ENCODE results near the gene ZNF594. TPM values are rescaled to one million over a fixed set of nuclear protein-coding genes. Genes with fewer than 3 reads are reported as not detected.
A peak's percentile ranks its signal among the peaks of the same experiment; 100 is the strongest.
"Not testable (repeated sequence)": the region's sequence is repeated elsewhere in the genome, so short reads cannot be mapped to it uniquely, and the experiment has no call there.

Gene ZNF594
- total RNA-seq, 1 donor from 2014 or later: 10.4 TPM

- Mint-ChIP-seq H3K9me3 (ENCODE audit: unreplicated experiment) (no peaks in the 10 kb centered on the region), H3K4me1 (ENCODE audit: unreplicated experiment) (no peaks in the 10 kb centered on the region), H3K27me3 (ENCODE audit: unreplicated experiment) (peaks cover 9% of the 10 kb centered on the region)
Measured at GRCh38 chr17:5139458-5139732, 52.3 kb downstream of the ZNF594 start.

GRCh38 chr17:5138616-5139457 lies 52.8 kb downstream of the ZNF594 start:
- H3K4me1 Mint-ChIP-seq (ENCODE audit: unreplicated experiment): no peaks in the 10 kb centered on the region
- H3K4me3 Mint-ChIP-seq (ENCODE audit: unreplicated experiment): no peak overlapping the region
- DNase-seq (ENCODE audit: extremely low spot score, unreplicated experiment): no peak
- TF ChIP-seq CTCF (IDR thresholded peaks at IDR 0.05): no peak
- no peak overlapping the region for H3K27ac Mint-ChIP-seq (ENCODE audit: unreplicated experiment)
- H3K27me3 Mint-ChIP-seq (ENCODE audit: unreplicated experiment): peaks cover 7% of the 10 kb centered on the region
- no peaks in the 10 kb centered on the region for H3K36me3 Mint-ChIP-seq (ENCODE audit: unreplicated experiment)
- no peaks in the 10 kb centered on the region for H3K9me3 Mint-ChIP-seq (ENCODE audit: unreplicated experiment)

More at GRCh38 chr17:5139458-5139732, 52.3 kb downstream of the ZNF594 start:
- DNase-seq (ENCODE audit: extremely low spot score, unreplicated experiment): peak; percentile 76
- Mint-ChIP-seq H3K27ac (ENCODE audit: unreplicated experiment) (no peak overlapping the region), H3K4me3 (ENCODE audit: unreplicated experiment) (no peak overlapping the region), H3K36me3 (ENCODE audit: unreplicated experiment) (no peaks in the 10 kb centered on the region)
- TF ChIP-seq CTCF (IDR thresholded peaks at IDR 0.05): no peak

- not testable (repeated sequence) for H3K36me3 Mint-ChIP-seq (ENCODE audit: unreplicated experiment); H3K27ac Mint-ChIP-seq (ENCODE audit: unreplicated experiment)
Measured at GRCh38 chr17:5138198-5138544, 53.5 kb downstream of the ZNF594 start.

GRCh38 chr17:5137511-5138197 lies 54.0 kb downstream of the ZNF594 start:
- H3K4me1 Mint-ChIP-seq (ENCODE audit: unreplicated experiment); H3K27ac Mint-ChIP-seq (ENCODE audit: unreplicated experiment); H3K27me3 Mint-ChIP-seq (ENCODE audit: unreplicated experiment); H3K4me3 Mint-ChIP-seq (ENCODE audit: unreplicated experiment); H3K9me3 Mint-ChIP-seq (ENCODE audit: unreplicated experiment); H3K36me3 Mint-ChIP-seq (ENCODE audit: unreplicated experiment): not testable (repeated sequence)
- peak; percentile 69 for DNase-seq (ENCODE audit: extremely low spot score, unreplicated experiment)

More at GRCh38 chr17:5138198-5138544, 53.5 kb downstream of the ZNF594 start:
- H3K4me1 Mint-ChIP-seq (ENCODE audit: unreplicated experiment); H3K9me3 Mint-ChIP-seq (ENCODE audit: unreplicated experiment); H3K4me3 Mint-ChIP-seq (ENCODE audit: unreplicated experiment); H3K27me3 Mint-ChIP-seq (ENCODE audit: unreplicated experiment): not testable (repeated sequence)
- DNase-seq (ENCODE audit: extremely low spot score, unreplicated experiment): peak; percentile 76

GRCh38 chr17:5136580-5137412 lies 54.9 kb downstream of the ZNF594 start:
- H3K36me3 Mint-ChIP-seq (ENCODE audit: unreplicated experiment); H3K4me1 Mint-ChIP-seq (ENCODE audit: unreplicated experiment); H3K9me3 Mint-ChIP-seq (ENCODE audit: unreplicated experiment); H3K27ac Mint-ChIP-seq (ENCODE audit: unreplicated experiment); H3K4me3 Mint-ChIP-seq (ENCODE audit: unreplicated experiment); H3K27me3 Mint-ChIP-seq (ENCODE audit: unreplicated experiment): not testable (repeated sequence)
- DNase-seq (ENCODE audit: extremely low spot score, unreplicated experiment): peak; percentile 81

- H3K36me3 Mint-ChIP-seq (ENCODE audit: unreplicated experiment): no peaks in the 10 kb centered on the region
- H3K4me3 Mint-ChIP-seq (ENCODE audit: unreplicated experiment): no peak overlapping the region
- no peak overlapping the region for H3K27ac Mint-ChIP-seq (ENCODE audit: unreplicated experiment)
- H3K9me3 Mint-ChIP-seq (ENCODE audit: unreplicated experiment): no peaks in the 10 kb centered on the region
- no peak for TF ChIP-seq CTCF (IDR thresholded peaks at IDR 0.05)
- peaks cover 1% of the 10 kb centered on the region for H3K27me3 Mint-ChIP-seq (ENCODE audit: unreplicated experiment)
- DNase-seq (ENCODE audit: extremely low spot score, unreplicated experiment): peak; percentile 81
- H3K4me1 Mint-ChIP-seq (ENCODE audit: unreplicated experiment): no peaks in the 10 kb centered on the region
Measured at GRCh38 chr17:5135726-5136579, 55.7 kb downstream of the ZNF594 start.

- not testable (repeated sequence) for H3K27ac Mint-ChIP-seq (ENCODE audit: unreplicated experiment); H3K4me1 Mint-ChIP-seq (ENCODE audit: unreplicated experiment); H3K36me3 Mint-ChIP-seq (ENCODE audit: unreplicated experiment); H3K9me3 Mint-ChIP-seq (ENCODE audit: unreplicated experiment); H3K4me3 Mint-ChIP-seq (ENCODE audit: unreplicated experiment); H3K27me3 Mint-ChIP-seq (ENCODE audit: unreplicated experiment)
- peak; percentile 62 for DNase-seq (ENCODE audit: extremely low spot score, unreplicated experiment)
Measured at GRCh38 chr17:5135131-5135712, 56.4 kb downstream of the ZNF594 start.

- H3K4me3 Mint-ChIP-seq (ENCODE audit: unreplicated experiment); H3K9me3 Mint-ChIP-seq (ENCODE audit: unreplicated experiment); H3K27ac Mint-ChIP-seq (ENCODE audit: unreplicated experiment); H3K4me1 Mint-ChIP-seq (ENCODE audit: unreplicated experiment); H3K27me3 Mint-ChIP-seq (ENCODE audit: unreplicated experiment); H3K36me3 Mint-ChIP-seq (ENCODE audit: unreplicated experiment): not testable (repeated sequence)
- DNase-seq (ENCODE audit: extremely low spot score, unreplicated experiment): peak; percentile 51
Measured at GRCh38 chr17:5134571-5134970, 57.1 kb downstream of the ZNF594 start.
